Neural crest cell (in vitro differentiated cells): ENCODE data around the gene NCR3LG1. TPM values are rescaled to one million over a fixed set of nuclear protein-coding genes. Genes with fewer than 3 reads are reported as not detected.

Experiments used
- DNase-seq: peaks from one replicate; pipeline ENCODE4 v3.0.0; 2021; ENCODE audit warnings: low read depth, mixed read lengths, low spot score
- H3K27ac Mint-ChIP-seq: one replicate; pipeline ENCODE4 v1.8.0; 2021; ENCODE audit warnings: mild to moderate bottlenecking, mixed read lengths; ENCODE audit not compliant: unreplicated experiment
- H3K27me3 Mint-ChIP-seq: 2 replicates; pipeline ENCODE4 v1.8.0; 2021; ENCODE audit warnings: low read depth, mild to moderate bottlenecking, mixed read lengths
- H3K36me3 Mint-ChIP-seq: 2 replicates; pipeline ENCODE4 v1.8.0; 2021; ENCODE audit warnings: low read depth, mild to moderate bottlenecking, mixed read lengths
- H3K4me1 Mint-ChIP-seq: 2 replicates; pipeline ENCODE4 v1.8.0; 2021; ENCODE audit warnings: mixed read lengths
- H3K4me3 Mint-ChIP-seq: one replicate; pipeline ENCODE4 v1.8.0; 2021; ENCODE audit warnings: mild to moderate bottlenecking, mixed read lengths
- H3K9me3 Mint-ChIP-seq: 2 replicates; pipeline ENCODE4 v1.8.0; 2021; ENCODE audit warnings: mixed read lengths
- CTCF ChIP-seq: fragments of 200-600 bp; sonication (generic); conservative IDR thresholded peaks from 2 replicates; pipeline ENCODE4 v1.5.0; 2021; ENCODE audit warnings: antibody characterized with exemption, mild to moderate bottlenecking
- total RNA-seq: library from RNA; stranded (reverse); gene quantifications from 2 replicates; pipeline ENCODE4 v1.2.1, GENCODE V29; 2021

NCR3LG1 gene
- total RNA-seq, 1 donor from 2014 or later = 18.8 TPM

DNA sequence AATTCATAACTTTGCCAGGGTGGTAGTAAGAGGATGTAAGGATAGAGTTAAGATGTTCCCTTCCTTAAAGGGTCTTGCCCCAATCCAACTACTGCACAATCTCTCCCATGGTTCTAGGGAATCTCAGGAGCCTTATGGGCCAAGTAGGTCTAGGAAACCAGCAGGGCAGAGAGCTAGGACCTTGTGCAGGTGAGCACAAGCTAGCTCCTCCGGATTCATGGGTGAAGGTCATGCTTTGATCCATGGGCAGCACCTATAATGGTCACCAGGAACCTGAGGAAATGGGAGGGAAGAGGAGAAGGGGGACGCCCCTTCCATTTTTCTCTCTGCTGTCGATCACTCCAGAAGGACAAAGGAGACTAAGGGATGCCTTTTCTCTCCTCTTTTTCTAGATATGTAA is 20.0 kb downstream of the NCR3LG1 start:
- Mint-ChIP-seq H3K27me3 (no peaks in the 10 kb centered on the region), H3K27ac (no peak overlapping the region), H3K4me1 (no peaks in the 10 kb centered on the region), H3K4me3 (no peak overlapping the region), H3K36me3 (peaks cover 87% of the 10 kb centered on the region), H3K9me3 (peaks cover 33% of the 10 kb centered on the region)
- no peak for DNase-seq
- no peak for TF ChIP-seq CTCF

DNA sequence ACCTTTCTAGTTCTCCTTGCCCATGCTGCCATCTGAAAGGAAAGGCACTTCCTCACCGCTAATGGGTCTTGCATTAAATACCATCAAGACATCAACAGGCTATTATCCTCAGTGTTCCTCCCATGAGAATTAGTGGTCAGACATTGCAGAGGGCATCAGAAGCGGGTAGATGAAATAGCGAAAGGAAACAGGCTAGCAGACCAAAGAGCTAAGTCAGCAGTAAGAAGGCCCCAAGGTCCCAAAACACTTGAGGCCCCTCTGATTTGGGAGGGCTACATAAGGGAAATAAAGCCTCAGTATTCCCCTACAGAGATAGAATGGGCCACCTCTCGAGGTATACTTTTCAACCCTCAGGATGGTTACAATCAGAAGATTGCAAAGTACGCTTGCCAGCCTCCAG is 23.9 kb downstream of the NCR3LG1 start:
- Mint-ChIP-seq H3K27me3 (no peaks in the 10 kb centered on the region), H3K9me3 (peaks cover 23% of the 10 kb centered on the region), H3K36me3 (peaks cover 75% of the 10 kb centered on the region), H3K27ac (no peak overlapping the region), H3K4me3 (no peak overlapping the region), H3K4me1 (no peaks in the 10 kb centered on the region)
- TF ChIP-seq CTCF = no peak
- no peak for DNase-seq

- Mint-ChIP-seq H3K9me3 (peaks cover 15% of the 10 kb centered on the region), H3K4me3 (no peak overlapping the region), H3K4me1 (no peaks in the 10 kb centered on the region), H3K27me3 (no peaks in the 10 kb centered on the region), H3K27ac (no peak overlapping the region), H3K36me3 (peaks cover 65% of the 10 kb centered on the region)
- DNase-seq = no peak
- TF ChIP-seq CTCF = no peak
These were observed 24.9 kb downstream of the NCR3LG1 start for GRCh38 chr11:17376493-17376892.

DNA sequence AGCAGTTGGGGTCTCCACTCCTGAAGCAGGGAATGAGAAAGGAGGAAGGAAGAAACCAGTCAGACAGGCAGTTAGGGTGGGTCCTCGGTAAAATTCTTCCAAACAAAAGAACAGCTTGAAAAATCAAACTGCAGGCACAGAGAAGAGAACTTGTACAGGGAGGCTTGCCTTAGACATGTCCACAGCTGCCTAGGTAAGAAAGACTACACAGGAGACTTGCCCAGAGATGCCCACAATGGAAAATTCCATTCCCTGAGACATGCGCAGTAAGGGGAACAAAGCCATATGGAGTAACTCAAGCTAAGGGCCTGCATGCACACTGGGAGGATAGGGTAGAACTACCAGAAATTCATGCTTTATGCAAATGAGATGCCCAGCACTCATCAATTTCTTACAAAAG is 27.1 kb downstream of the NCR3LG1 start:
- Mint-ChIP-seq H3K4me1 (no peaks in the 10 kb centered on the region), H3K4me3 (no peak overlapping the region), H3K27ac (no peak overlapping the region), H3K27me3 (no peaks in the 10 kb centered on the region), H3K36me3 (peaks cover 43% of the 10 kb centered on the region), H3K9me3 (peaks cover 6% of the 10 kb centered on the region)
- no peak for DNase-seq
- TF ChIP-seq CTCF = no peak

DNA sequence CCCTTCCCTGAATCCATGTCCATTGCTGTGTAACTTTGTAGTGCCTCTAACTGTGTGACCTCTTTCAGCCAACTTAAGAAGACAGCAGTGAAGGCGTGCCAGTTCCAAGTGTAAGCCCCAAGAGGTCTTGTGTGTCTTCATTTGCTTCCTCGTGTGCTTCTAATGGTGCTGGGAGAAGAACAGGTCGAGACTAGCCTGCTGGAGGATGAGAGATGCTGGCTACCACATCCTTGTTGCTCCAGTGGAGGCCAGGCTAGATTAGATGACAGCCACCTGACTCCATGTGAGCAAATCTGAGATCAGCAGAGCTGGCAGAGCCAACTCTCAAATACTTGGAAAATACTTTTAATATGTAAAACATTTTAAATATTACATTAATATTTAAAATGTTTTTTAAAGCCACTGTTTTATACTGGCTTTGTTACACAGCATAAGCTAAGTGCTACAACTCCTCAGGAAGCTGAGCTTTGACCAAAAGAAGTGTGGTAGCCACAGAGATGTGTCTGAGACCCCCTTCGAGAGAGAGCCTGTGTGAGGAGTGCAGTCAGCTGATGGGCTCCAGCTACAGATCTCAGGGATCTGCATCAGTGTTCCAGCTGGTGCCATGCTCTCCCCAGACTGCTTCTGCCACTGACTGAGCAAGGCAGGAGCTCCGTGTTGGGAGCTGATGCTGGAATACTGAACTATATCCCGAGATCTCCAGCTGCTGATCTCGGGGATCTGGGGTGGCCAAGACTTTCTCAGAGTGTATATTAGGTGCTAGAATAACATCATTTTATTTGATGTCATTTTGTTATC is 28.0 kb downstream of the NCR3LG1 start:
- TF ChIP-seq CTCF = no peak
- no peak overlapping the region for H3K27ac Mint-ChIP-seq
- H3K36me3 Mint-ChIP-seq = peaks cover 35% of the 10 kb centered on the region
- no peaks in the 10 kb centered on the region for H3K27me3 Mint-ChIP-seq
- DNase-seq = no peak
- H3K9me3 Mint-ChIP-seq = peaks cover 3% of the 10 kb centered on the region
- H3K4me1 Mint-ChIP-seq = no peaks in the 10 kb centered on the region
- no peak overlapping the region for H3K4me3 Mint-ChIP-seq
